Choroid plexus epithelial cell (primary cell): ENCODE results near the gene SMC6.

Experiments used
- DNase-seq: peaks from one replicate; pipeline ENCODE4 v3.0.0-alpha.2; 2010; ENCODE audit warnings: low read depth
- H3K4me3 ChIP-seq: 2 replicates; pipeline ENCODE4 v1.5.1; 2011; ENCODE audit warnings: low read depth, mild to moderate bottlenecking, control low read depth, low read length, moderate library complexity
- TF ChIP-seq, protein P1 (sequence below): conservative IDR thresholded peaks from 2 replicates; pipeline ENCODE4 v1.5.1; 2011; ENCODE audit warnings: low read depth, mild to moderate bottlenecking, control low read depth, inconsistent platforms, low read length, moderate library complexity

SMC6 gene

DNA sequence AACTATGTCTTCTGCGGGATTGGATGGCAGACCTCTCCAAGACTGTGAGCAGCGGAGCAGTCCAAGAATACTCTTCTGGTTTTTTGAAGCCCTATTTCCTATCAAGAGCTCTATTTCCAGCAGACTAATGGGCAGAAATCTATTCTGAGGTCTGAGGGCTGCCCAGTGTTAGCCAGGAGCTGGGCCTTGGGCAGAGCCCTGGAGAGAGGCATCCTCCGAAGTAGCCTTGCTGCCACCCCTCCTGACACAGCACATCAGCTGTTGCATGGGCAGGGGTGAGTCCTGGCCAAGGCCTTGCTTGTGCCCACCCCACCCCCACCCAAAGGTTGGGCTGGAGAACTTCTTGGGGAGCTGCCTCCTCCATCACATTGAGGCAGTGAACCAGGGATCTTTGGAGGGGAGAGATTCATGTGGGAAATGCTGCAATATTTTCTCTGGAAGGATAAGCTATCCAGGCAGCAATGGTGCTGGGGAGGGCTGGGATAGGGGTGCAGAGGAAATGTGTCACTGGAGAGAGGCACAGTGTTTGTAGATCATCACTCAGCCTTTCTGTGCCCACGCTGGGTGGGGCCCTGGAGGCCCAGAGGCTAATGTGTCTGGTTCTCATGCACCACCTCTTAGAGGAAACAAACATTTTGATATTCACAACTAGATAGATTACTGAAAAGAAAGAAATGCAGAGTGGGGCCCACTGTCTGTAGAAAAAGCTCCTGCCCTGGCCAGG, 108.5 kb downstream of the SMC6 start:
- DNase-seq = no peak
- no peak overlapping the region for H3K4me3 ChIP-seq
- TF ChIP-seq, protein P1, sequence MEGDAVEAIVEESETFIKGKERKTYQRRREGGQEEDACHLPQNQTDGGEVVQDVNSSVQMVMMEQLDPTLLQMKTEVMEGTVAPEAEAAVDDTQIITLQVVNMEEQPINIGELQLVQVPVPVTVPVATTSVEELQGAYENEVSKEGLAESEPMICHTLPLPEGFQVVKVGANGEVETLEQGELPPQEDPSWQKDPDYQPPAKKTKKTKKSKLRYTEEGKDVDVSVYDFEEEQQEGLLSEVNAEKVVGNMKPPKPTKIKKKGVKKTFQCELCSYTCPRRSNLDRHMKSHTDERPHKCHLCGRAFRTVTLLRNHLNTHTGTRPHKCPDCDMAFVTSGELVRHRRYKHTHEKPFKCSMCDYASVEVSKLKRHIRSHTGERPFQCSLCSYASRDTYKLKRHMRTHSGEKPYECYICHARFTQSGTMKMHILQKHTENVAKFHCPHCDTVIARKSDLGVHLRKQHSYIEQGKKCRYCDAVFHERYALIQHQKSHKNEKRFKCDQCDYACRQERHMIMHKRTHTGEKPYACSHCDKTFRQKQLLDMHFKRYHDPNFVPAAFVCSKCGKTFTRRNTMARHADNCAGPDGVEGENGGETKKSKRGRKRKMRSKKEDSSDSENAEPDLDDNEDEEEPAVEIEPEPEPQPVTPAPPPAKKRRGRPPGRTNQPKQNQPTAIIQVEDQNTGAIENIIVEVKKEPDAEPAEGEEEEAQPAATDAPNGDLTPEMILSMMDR = no peak

DNA sequence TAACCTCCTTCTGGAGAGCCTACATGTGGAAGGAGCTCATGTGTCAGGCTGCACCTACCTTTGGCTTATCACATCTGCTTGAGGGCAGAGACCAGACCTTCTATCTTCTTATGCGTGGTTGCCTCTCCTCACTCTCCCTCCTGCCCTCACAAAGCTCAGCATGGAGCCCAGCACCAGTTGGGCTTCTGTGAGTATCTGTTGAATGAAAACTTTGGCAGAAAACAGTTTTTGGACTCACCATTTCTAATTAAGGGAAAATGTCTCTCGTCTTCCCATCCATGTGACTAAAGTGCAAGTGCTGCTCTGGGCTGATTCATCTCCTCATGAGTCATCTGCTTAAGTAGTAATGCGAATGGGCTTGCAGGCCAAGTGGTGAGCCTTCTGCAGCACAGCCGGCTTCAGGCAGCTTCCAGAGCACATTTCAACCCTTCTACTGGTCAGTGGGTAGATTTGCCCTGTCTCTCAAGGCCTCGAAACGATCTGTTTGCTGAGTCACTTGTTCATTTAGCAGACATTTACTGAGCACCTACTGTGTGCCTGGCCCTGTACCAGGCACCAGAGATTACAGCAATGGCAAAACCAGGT, 110.5 kb downstream of the SMC6 start:
- TF ChIP-seq, protein P1 = peak; percentile 1
- peak; percentile 98 for DNase-seq
- H3K4me3 ChIP-seq = no peak overlapping the region

DNA sequence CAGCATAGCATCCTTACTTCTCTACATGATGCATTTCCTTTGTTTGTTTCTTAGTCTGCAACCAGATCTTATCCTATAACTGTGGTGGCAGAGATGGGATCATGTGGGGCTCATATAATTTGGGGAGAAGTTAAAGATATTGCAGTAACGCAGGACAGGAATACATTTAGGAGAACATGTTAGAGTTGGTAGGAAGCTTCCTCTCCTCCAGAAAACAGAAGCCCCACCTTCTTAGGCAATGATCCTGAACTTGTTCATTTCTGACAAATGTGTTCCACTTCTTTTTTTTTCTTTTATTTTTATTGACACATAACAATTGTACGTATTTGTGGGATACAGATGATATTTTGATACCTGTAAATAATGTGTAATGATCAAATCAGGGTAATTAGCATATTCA, 113.2 kb downstream of the SMC6 start:
- no peak for DNase-seq
- H3K4me3 ChIP-seq = no peak overlapping the region
- TF ChIP-seq, protein P1 = no peak

DNA sequence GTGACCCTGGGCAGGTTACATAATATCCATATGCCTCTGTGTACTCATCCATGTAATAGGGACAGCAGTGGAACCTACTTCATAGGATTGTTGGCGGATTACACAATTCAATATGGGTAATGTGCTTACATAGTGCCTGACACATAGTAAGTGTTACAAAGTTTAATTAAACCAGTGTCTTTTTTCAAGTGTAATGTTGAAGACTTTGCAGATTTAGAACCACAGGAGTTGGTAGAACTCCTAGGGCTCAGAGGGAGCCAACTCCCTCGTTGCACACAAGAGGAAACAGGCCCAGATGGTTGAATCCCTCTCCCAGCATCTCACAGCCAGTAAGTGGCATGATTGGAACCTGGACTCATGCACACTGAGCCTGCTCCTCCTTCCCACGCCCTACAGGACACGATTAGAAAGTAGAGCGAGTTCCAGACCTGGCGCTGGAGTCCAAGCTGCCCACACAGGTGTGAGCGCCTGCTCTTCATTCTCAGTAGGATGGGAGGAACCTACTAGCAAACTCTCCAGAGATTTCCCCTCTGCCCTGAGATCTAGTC, 115.3 kb downstream of the SMC6 start:
- H3K4me3 ChIP-seq = no peak overlapping the region
- TF ChIP-seq, protein P1 = no peak
- DNase-seq = no peak

DNA sequence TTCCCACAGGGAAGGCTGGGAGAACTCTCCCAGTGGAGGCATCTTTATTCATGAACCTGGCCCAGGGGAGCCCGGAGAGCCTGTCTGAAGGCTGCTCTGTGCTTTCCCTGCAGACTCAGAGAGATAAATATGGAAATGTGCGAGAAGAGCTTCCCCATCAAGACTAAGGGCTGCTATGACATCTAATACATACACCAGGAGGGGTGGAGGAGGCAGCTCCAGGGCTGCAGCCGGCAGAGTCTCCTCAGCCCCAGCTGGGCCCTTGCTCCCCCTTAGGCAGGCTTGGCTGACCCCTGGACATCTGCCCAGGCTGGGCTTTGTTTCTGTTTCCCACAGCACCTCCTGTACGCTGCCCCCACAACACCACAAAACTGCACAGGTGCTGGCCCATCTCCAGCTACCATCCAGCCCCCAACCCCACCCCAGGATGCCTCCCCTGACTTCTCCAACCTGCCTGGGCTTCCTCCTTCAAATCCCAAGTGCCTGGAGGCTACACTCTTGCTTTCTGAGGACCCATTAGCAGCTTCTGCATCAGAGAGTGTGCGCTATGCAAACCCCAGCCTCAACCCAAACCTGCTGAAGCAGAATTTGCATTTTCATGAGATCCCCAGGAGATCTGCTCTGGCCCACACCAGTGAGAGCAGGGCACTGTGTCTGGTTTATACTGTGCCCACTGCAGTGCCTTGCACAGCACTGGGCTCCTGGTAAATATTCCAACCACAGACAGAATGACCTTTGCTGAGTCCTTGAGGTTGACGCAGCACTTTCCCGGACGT, 116.3 kb downstream of the SMC6 start:
- peak; percentile 9 for DNase-seq
- TF ChIP-seq, protein P1 = no peak
- H3K4me3 ChIP-seq = no peak overlapping the region

DNA sequence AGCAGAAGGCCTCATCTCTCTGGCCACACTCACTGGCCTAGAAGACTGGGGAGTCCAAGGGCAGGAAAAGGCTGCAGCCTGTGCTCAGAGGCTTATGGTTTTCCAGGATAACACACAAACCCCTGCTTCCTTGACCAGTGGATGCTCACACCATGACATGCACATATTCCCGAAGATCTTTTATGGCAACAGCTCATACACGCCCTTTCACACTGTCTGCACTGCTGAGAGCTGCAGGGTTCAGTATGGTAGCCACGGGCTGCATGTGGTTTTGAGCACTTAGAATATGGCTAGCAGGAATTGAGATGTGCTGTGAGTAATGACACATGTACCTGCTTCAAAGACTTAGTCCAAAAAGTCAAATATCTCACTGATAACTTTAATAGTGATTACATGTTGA, 117.4 kb downstream of the SMC6 start:
- no peak for DNase-seq
- TF ChIP-seq, protein P1 = no peak
- no peak overlapping the region for H3K4me3 ChIP-seq
